GM15510 (cell line): Measurements from ENCODE around the gene SOCS1.

Experiments used
- POLR2A ChIP-seq: IDR thresholded peaks from 3 replicates; pipeline ENCODE4 v1.6.1; 2011; ENCODE audit warnings: borderline replicate concordance; ENCODE audit not compliant: insufficient read length; ENCODE audit errors: extremely low read depth

SOCS1 gene

DNA sequence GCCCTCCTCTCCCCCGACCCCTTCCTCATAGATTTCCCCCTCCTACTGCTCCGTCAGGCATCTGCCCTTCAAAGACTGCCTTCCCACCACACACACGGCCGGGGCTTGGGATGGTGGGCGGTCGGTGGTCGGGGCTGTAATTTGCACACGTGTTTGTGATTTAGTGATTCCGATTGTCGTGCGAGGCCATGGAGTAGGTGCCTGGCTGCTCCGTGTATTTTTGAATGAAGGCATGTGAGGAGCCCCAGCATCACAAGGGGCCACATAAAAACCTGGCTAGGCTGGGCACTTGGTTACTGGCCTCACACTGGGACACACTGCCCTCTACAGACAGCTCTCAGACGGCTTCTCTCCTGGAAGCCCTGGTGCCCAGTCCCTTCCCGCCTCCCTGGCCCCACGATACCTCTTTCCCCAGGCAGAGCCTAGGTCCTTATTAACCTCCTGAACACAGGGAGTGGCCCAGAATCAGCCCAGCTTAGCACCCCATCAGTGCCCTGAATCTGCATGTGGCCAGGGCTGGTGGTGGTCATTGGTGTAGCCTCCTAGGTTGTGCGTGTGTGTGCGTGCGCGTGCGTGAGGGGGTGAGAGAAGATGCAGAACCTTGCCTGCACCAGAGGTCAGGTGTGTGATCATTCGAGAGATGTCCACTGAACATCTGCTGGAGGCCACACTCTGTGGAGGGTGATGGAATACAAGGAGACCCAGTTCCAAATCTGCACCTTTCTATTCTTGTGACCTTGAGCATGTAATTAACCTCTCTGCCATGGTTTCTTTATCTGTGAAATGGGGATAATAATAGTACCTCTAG is 1.3 kb upstream of the SOCS1 start:
- no peak for TF ChIP-seq POLR2A

DNA sequence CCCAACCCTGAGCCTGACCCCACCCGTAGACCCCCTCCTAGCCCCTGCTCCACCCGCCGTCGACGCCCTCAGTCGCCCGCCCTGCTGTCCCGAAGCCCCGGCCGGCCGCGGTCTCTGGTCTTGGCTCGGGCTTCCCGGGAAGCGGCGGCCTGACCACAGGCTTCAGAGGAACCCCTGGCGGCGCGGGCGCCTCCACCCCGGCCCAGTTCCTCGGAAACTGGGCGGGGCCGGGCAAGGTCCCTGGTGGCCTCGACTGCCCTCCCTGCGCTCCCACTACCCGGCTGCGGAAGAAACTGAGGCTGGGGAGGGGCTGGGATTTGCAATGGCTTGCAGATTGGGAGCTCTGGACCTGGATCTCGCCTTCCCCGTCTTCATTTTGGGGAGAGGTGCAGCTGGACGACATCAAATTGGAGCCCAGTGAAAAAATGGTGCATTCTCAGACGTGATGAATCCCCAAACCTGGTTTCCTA is 692 bp upstream of the SOCS1 start:
- TF ChIP-seq POLR2A = no peak

DNA sequence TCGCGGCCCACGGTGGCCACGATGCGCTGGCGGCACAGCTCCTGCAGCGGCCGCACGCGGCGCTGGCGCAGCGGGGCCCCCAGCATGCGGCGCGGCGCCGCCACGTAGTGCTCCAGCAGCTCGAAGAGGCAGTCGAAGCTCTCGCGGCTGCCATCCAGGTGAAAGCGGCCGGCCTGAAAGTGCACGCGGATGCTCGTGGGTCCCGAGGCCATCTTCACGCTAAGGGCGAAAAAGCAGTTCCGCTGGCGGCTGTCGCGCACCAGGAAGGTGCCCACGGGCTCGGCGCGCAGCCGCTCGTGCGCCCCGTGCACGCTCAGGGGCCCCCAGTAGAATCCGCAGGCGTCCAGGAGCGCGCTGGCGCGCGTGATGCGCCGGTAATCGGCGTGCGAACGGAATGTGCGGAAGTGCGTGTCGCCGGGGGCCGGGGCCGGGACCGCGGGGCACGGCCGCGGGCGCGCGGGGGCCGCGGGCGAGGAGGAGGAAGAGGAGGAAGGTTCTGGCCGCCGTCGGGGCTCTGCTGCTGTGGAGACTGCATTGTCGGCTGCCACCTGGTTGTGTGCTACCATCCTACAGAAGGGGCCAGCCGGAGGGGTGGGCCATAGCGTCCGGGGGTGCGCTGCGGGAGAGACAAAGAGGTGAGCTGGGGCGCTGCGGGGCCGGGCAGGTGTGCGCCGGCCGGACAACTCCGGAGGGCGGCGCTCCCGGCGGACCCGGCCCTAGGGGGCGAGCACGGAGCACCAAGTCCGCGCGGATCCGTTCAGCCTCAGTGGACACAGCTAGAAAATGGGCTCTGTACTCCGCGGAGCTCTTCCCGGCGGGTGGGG is 879 bp downstream of the SOCS1 start:
- TF ChIP-seq POLR2A = peak; percentile 43

DNA sequence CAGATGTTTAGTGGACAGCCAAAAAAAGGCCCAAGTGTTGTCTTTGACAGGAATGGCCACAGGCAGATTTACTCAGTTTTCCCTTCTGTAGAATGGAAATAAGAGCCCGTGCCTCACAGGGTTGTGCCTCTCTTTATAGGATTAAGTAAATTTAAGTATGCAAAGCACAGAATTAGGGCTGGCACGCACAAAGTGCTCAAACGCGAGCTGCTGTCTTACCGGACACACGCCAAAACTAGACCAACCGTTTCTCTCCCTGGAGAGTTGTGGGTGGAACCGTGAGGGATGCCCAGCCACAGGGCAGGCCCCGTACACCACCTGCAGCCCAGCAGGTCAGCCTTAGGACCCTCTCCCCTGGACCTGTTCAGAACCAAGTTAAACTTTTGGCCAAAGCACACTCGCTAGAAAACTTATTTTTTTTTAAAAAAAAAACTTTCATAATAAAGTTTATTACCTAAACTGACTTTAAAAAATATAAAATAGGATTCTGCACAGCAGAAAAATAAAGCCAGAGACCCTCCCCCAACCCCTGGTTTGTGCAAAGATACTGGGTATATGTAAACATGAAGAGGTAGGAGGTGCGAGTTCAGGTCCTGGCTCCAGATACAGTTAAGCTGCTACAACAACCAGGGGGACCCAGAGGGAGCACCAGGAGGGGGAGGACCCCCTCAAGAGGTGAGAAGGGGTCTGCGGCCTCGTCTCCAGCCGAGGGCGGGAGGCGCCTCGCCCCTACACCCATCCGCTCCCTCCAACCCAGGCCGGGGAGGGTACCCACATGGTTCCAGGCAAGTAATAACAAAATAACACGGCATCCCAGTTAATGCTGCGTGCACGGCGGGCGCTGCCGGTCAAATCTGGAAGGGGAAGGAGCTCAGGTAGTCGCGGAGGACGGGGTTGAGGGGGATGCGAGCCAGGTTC is 1.8 kb downstream of the SOCS1 start:
- TF ChIP-seq POLR2A = no peak

DNA sequence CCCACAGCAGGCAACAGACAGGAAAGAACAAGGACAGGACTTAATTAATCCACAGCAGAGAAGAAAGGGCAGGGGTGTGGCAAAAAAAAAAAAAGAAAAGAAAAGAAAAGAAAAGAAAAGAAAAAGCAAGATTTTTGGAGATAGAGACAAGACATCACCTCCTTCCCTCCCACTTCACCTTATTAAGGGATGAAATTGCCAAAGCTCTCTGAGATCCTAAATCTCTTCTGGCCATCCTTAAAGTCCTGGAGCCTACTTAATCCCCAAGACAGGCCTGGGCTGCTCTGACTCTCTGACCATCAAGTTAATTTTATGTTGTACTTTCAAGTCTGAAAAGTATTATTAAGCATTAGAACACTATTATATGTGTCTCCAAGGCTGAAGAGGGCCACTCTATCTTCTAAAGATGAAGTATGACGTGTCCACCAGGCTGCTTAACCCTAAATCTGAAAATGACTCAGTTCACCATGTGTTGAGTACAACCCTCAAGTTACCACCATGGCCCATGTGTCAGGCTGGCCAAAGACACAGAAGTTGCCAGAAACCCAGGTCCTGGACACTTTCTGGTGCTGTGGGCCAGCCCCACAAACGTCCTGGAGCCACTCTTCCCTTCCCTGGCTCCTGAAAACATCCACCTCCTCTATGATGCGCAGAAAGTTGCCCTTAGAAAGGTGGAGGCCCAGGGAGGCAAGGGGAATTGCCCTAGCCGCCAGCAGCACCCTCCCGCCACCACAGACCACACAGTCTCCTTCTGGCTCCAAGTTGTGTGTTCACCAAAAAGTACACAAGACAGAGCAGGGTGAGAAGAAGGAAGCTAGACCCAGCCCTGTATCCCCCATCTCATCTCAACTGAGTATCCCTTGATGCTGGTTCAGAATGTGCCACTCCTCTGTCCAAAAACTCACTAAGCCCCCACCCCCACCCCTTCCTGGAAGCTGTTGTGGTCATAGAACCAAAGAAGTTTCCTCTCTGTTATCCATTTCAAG is 2.7 kb downstream of the SOCS1 start:
- TF ChIP-seq POLR2A = no peak

DNA sequence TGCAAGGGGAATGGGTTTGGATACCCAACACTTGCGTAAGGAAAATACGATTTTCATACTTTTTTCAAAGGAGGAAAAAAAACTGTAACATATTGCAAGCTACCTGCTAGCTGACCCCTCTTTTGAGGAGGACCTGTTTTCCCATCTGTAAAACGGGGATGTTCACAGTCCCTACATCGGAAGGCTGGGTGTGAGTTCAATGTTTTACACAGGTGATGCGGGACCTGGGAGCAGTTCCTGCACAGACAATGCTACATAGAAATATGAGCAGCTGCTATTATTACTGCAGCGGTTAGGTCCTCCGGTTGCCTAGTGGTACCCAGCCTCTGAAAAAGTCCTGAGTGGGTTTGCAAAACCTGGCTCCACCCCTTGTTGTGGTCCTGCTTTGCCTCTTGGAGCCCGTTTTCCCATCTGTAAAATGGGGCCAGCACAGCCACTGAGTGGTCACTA is 3.5 kb downstream of the SOCS1 start:
- no peak for TF ChIP-seq POLR2A

DNA sequence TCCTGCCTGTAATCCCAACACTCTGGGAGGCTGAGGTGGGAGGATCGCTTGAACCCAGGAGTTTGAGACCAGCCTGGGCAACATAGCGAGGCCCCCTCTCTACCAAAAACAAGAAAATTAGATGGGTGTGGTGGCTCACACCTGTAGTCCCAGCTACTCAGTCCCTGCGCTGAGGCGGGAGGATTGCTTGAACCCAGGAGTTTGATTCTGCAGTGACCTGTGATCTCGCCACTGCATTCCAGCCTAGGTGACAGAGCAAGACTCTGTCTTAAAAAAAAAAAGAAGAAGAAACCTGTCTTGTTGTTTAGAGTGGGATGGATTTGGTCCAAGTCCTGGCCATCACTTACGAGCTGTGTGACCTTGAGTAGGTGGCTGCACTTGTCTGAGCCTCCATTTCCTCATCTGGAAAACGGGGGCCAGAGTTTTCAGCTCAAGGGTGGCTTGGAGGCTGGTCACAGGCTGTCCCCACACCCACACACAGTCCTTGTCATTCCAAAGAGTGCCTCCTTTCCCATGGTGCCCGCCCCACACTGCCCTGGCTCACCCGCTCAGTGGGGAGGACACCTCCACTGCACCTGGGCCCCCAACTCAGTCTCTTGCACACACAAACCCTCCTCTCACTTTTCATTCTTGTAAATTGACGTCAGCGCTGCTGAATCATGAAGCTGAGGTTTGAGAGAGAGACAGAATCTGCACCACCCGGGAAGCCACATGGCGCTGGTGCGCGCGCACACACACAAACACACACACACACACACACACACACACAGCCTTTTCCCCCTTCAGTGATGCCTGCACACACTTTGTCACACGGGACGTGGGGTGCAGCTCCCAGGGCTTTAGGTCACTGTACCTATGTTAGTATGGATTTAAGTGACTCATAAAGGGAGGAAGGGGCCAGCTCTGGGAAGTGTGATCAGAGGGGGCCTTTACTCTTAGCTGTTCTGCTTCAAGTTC is 4.2 kb downstream of the SOCS1 start:
- peak; percentile 32 for TF ChIP-seq POLR2A

DNA sequence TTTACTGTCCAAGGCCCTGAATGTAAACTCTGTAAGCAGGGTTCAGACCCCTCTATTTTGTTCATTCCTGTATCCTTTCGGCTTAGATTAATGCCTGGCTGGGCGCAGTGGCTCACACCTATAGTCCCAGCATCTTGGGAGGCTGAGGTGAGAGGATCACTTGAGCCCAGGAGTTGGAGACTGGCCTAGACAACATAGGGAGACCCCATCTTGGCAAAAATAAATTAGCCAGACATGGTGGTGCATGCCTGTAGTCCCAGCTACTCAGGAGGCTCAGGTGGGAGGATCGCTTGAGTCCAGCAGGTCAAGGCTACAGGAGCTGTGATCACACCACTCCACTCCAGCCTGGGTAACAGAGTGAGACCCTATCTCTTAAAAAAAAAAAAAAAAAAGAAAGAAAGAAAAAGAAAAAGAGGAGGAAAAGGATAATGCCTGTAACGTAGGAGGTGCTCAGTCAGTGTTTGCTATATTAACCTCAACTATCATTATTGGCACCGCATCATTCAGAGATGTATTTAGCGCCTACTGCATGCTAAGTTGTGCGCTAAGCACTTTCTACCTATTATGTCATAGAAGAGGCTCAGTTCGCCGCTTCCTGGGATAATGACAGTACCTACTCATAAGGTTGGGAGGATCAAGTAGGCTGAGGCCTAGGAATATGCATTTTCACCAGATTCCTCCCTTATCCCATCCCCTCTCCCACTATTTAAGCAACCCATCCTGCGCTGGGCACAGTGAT is 5.0 kb downstream of the SOCS1 start:
- no peak for TF ChIP-seq POLR2A

DNA sequence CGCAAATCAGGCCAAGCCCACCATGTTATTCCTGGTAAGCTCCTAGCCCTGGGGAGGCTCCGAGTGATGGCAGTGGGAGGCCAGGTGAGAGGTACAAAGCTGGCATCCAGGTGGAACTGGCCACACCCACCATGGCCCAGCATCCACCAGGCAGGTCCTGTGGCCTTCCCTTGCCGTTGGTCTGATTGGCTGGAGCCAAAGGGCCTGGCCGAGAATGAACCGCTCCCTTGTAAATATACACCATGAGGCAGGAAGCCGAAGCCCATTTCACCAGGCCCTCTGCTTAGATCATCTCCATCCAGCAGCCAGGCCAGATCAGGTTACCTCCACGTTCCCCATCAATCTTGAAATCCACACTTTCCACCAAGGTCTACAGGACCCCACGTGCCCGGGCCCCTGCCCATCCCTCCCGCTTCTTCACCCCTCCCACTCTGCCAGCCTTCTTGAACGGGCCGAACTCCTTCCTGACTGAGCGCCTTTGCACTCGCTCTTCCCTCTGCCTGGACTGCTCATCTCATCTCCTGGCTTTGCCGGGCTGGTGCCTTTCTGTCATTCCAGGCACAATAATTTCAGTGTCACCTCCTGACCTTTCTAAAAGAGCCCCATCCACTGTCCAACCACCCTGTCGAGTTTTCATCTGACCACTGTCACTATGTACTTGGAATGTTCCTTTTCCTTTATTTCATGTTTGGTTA is 5.8 kb downstream of the SOCS1 start:
- TF ChIP-seq POLR2A = no peak

DNA sequence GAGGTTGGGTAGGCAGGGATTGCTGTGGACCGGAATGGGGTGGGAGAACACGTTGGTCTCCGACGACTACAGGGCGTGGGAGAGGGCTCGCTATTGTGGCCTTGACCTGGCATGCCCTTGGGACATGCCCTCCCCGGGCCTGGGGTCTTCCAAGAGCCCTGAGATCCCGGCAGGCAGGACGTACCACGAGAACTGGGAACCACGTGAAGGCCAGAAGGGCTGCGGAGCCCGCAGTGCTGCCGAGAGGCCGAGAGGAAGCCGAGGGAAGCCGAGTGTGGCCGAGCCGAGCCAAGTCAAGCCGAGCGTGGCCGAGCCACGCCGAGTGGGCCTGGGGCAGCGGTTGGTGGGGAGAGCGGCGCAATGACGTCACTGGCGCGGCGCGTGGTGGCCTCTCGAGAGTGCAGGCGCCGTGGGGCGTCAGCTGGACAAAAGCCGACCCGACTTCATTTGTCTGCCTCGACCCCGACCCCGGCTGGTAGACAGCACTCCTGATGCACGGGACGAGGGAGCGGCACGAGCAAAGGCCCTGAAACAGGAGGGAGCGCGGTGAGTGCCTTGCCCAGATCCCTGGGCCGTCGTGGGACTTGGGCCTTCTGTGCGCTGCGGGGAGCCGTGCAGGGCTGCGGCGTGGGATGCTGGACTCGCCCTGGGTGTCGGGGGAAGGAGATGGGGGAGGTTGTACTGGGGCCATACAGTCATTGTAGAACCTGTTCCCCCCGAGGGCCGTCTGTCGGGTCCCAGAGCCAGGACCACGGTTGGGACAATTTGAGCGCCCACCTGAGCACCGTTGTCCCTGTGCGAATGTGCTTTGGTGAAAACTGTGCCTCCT is 6.6 kb downstream of the SOCS1 start:
- no peak for TF ChIP-seq POLR2A
